ENCODE results near the gene SLC9A1.
A peak's percentile ranks its signal among the peaks of the same experiment; 100 is the strongest.

Gene SLC9A1

DNA sequence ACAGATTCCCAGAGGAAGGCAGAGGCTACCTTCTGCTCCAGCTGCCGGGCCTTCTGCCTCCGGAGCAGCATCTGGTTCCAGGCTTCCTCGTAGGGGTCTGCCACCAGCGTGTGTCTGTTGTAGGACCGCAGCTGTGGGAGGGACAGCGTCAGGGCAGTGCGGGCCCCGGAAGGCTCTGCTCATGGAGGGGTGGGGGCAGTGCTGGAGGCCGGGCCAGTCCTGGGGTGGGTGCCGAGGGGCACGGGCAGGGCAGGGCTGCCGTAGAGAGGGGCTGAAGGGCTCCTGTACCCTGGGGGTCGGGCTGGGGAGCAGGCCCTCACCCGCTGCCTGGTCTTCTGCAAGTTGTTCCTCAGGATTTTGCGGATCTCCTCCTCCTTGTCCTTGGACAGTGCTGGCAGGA, 53.2 kb downstream of the SLC9A1 start:
- no peak for DNase-seq

DNA sequence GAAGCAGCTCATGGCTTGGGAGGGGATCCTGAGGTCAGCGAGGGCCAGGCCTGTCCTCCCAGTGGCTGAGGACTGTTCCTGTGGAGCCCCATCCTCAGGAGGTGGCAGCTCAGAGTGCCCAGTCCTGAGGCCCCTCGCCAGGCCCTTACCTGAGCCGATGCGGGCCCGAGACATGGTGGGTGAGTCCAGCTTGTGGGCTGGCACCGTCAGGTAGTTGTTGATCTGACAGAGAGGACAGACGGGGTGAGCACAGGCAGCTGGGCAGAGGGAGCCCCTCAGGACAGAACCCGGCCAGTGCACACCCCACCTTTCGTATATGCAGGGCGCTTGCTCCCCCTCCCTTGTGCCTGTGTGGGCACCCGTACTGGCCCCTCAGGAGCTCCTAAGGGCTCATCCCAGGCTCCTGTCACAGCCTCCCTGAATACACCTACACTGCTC, 53.9 kb downstream of the SLC9A1 start:
- DNase-seq, result no peak

DNA sequence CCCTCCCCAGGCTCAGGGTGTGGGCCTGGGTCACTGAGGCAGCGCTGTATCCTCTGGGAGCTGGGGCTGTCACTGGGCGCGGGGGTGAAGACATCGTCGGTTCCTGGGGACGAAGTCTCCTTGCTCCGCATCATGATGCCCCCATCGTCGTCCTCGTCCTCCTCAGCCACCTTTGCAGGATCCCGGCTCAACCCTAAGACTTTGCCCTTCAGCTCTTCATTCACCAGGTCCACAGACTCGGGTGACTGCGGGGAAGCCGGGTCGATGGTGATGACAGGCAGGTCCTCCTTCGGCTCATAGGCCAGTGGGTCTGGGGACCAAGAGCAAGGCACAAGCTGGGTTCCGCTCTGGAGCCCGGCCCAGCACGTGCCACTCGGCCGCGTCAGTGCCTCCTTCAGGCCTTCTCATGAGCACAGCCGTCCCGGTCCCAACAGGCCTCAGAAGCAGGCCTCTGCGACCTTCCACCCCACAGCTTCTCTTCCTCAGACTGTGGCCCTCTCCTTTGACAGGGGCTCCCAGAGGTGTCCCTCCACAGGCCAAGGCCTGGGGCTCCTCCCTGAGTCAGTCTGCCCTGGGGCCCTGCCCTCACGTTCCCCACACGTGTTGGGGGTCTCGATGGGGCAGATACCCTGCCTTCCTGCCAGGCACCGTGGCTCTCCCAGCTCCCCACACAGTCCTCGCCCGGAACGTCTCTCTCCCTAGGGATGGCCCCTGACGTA, 54.4 kb downstream of the SLC9A1 start:
- no peak for DNase-seq

GRCh38 chr1:27099587-27100334, 55.2 kb downstream of the SLC9A1 start:
- no peak for DNase-seq

- peak; percentile 88 for DNase-seq
These were observed 55.8 kb downstream of the SLC9A1 start for GRCh38 chr1:27099135-27099586.

GRCh38 chr1:27098431-27099134, 56.3 kb downstream of the SLC9A1 start:
- DNase-seq, result no peak

- peak; percentile 90 for DNase-seq
These were observed 57.4 kb downstream of the SLC9A1 start for GRCh38 chr1:27097484-27097917.

GRCh38 chr1:27095576-27095975, 59.3 kb downstream of the SLC9A1 start:
- no peak for DNase-seq

- no peak for DNase-seq
These were observed 62.0 kb downstream of the SLC9A1 start for GRCh38 chr1:27092888-27093287.

- DNase-seq, result no peak
These were observed 64.0 kb downstream of the SLC9A1 start for GRCh38 chr1:27090911-27091310.

GRCh38 chr1:27087371-27088220, 67.3 kb downstream of the SLC9A1 start:
- DNase-seq, result peak; percentile 31

DNA sequence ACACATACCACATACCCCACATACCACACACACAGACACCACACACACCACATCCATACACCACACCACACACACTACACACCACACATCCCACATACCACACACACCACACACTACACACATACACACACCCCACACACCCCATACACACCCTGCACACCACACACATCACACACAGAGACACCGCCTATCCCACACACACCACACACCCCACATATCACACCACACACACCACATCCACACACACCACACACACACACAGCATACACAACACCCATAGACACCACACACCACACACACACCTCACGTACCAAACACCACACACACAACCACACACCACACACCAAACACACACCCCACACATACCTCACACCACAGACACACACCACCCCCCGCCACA, 68.3 kb downstream of the SLC9A1 start:
- no peak for DNase-seq

- DNase-seq, result no peak
These were observed 68.9 kb downstream of the SLC9A1 start for GRCh38 chr1:27086026-27086425.

- no peak for DNase-seq
These were observed 70.8 kb downstream of the SLC9A1 start for GRCh38 chr1:27084107-27084506.

DNA sequence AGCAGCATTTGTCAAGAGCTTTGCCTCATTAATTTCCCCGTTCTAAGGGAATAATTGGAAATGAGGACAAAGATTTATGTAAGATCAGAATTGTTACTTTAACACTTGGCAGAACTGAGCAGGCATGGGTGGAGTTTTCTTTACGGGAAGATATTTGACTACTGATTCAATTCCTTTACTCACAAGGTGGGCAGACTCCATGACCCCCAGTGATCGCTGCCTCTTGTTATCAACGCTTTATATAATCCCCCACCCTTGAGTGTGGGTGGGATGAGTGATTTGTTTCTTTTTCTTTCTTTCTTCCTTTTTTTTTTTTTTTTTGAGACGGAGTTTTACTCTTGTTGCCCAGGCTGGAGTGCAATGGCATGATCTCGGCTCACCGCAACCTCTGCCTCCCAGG, 77.0 kb downstream of the SLC9A1 start:
- DNase-seq, result no peak

DNA sequence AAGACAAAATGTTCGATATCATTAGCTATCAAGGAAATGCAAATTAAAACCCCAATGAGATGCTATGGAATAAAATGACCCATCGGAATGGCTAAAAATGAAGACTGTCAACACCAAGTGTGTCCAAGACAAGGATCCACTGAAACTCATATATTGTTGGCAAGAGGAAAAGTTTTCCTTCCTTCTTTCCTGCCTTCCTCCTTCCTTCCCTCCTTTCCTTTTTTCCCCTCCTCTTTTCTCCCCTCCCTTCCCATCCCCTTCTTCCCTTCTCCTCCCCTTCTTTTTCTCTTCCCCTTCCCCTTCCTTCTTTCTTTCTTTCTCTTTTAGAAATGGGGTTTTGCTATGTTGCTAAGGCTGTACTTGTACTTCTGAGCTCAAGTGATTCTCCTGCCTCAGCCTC, 78.1 kb downstream of the SLC9A1 start:
- DNase-seq, result no peak

- DNase-seq, result no peak
These were observed 80.6 kb downstream of the SLC9A1 start for GRCh38 chr1:27074175-27074780.

GRCh38 chr1:27071049-27071416, 83.9 kb downstream of the SLC9A1 start:
- DNase-seq, result peak; percentile 92

DNA sequence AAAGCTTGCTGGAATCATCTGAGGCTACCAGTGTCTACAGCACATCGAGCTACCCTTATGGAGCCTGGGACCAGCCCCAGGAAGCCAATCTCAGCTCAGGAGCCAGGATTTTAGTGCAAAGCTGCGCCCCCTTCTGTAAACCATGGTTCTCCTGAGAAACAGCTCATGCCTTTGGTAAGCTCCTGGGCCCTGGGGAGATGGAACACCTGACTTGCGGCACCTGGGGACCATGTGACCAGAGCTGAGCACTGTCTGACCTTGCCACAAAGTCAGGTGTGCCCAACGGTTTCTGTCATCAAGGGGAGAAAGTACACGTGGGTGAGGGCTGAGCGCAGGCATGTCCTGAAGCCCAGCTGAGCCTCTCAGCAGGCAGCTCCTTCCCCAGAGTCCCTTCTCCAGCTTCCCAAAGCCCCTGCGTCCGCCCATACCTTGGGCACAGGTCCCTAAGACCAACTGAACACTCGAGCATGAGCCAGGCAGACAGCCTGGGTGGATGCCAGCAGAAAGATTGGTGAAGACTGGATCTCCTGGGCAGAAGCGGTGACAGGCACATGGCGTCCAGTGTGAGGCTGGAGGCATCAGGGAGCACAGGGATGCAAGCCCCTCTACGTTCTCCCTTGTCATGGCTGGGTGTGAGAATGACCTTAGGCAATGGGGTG, 84.4 kb downstream of the SLC9A1 start:
- no peak for DNase-seq

DNA sequence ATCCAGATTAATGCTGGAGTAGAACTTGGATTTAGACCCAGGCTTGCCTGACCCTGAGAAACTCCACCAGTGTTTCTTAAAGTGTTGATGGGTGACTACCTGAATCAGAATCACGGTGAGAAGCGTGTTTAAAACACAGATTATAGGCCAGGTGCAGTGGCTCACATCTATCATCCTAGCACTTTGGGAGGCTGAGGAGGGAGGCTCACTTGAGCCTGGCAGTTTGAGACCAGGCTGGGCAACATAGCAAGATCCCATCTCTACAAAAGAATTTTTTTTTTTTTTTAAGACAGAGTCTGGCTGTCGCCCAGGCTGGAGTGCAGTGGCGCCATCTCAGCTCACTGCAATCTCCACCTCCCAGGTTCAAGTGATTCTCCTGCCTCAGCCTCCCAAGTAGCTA, 86.0 kb downstream of the SLC9A1 start:
- no peak for DNase-seq

- no peak for DNase-seq
These were observed 88.8 kb downstream of the SLC9A1 start for GRCh38 chr1:27065999-27066630.

Data from eye (tissue), 1 donor.